Measurements from ENCODE around the gene IL1B.

IL1B gene

DNA sequence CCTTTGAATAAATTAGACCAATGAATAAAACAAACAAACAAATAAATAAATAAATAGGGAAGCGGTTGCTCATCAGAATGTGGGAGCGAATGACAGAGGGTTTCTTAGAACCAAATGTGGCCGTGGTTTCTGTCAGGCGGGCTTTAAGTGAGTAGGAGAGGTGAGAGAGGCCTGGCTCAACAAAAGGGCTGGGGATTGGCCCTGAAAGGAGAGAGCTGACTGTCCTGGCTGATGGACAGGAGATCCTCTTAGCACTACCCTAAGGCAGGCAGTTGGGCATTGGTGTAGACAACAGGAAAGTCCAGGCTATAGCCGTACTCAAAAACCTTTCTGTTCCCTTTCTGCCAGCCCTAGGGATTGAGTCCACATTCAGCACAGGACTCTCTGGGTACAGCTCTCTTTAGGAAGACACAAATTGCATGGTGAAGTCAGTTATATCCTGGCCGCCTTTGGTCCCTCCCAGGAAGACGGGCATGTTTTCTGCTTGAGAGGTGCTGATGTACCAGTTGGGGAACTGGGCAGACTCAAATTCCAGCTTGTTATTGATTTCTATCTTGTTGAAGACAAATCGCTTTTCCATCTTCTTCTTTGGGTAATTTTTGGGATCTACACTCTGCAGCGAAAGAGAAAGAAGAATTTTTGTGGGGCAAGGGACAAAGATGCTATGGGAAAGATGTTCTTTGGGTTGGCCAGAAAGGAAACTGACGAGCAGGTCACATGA, 6.5 kb downstream of the IL1B start:
- peak; percentile 45 for DNase-seq (ENCODE audit: low read depth)
- TF ChIP-seq, protein P1, sequence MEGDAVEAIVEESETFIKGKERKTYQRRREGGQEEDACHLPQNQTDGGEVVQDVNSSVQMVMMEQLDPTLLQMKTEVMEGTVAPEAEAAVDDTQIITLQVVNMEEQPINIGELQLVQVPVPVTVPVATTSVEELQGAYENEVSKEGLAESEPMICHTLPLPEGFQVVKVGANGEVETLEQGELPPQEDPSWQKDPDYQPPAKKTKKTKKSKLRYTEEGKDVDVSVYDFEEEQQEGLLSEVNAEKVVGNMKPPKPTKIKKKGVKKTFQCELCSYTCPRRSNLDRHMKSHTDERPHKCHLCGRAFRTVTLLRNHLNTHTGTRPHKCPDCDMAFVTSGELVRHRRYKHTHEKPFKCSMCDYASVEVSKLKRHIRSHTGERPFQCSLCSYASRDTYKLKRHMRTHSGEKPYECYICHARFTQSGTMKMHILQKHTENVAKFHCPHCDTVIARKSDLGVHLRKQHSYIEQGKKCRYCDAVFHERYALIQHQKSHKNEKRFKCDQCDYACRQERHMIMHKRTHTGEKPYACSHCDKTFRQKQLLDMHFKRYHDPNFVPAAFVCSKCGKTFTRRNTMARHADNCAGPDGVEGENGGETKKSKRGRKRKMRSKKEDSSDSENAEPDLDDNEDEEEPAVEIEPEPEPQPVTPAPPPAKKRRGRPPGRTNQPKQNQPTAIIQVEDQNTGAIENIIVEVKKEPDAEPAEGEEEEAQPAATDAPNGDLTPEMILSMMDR (IDR thresholded peaks at IDR 0.05; ENCODE audit: insufficient read depth, low read depth, low read length, missing control alignments), result no peak
- no peak overlapping the region for H3K4me3 ChIP-seq (ENCODE audit: low read length)

DNA sequence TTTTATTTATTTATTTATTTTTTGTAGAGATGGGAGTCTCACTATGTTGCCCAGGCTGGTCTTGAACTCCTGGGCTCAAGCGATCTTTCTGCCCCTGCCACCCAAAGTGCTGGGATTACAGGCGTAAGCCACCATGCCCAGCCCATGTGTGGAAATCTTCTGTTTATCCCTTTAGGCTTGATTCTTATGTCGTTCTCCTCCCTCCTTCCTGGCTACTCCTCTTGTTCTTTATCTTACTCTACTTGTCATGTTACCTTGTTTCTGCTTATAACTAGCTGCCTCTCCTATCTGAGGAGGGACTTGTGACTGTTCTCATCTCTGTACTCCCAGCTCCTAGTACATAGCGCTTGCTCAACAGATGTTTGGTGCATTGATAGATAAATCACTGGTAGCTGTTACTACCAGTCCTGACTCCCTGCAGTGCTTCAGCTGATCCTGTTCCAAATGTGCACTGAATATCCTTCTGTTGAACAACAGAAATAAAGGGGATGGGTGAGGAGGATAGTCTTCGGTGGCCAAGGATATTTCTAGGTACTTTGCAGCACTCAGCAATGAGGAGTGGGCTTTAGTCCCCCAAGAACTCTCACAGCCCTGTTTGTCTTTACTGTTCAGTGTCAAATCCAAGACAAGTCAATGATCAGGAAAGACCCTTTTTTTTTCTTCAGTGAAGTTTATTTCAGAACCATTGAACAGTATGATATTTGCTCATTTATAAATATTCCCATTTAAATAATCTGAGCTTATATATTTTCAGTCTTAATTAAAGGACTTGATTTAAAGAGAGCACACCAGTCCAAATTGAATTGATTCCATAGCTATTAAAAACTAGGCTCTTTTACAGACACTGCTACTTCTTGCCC, 7.2 kb downstream of the IL1B start:
- DNase-seq (ENCODE audit: low read depth), result peak; percentile 66
- TF ChIP-seq, protein P1 (IDR thresholded peaks at IDR 0.05; ENCODE audit: insufficient read depth, low read depth, low read length, missing control alignments), result no peak
- no peak overlapping the region for H3K4me3 ChIP-seq (ENCODE audit: low read length)

DNA sequence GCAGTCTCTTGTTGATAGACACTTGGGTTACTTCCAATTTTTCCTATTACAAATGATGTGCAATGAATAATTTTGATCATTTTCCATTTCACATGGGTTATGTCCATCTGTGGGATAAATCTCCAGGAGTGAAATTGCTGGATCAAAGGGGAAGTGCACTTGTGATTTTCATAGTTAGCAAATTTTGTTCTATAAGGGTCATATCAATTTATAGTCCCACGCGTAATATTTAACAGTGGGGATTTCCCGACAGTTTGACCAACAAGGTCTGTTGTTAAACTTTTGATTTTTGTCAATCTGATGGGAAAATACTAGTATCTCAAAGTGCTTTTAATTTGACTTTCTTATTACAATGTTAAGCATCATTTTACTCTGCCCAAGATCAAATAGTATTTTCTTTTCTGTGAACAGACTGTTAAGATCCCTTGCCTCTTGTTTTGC, 8.3 kb downstream of the IL1B start:
- no peak overlapping the region for H3K4me3 ChIP-seq (ENCODE audit: low read length)
- no peak for DNase-seq (ENCODE audit: low read depth)
- TF ChIP-seq, protein P1 (IDR thresholded peaks at IDR 0.05; ENCODE audit: insufficient read depth, low read depth, low read length, missing control alignments), result no peak

DNA sequence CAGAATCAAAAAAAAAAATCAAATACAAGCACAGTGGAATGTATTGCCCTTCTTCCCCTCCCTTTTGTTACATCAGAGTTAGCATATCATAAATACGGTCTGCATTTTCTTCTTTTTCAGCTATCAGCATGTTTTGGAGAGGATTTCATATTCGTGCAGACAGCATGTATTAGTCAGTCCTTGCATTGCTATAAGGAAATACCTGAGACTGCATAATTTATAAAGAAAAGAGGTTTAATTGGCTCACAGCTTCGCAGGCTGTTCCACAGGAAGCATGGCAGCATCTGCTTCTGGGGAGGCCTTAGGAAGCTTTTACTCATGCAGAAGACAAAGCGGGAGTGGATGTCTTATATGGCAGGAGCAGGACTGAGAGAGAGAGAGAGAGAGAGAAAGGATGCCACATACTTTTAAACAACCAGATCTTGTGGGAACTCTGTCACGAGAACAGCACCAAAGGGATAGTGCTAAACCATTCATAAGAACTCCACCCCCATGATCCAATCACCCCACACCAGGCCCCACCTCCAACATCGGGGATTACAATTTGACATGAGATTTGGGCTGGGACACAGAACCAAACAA, 8.9 kb downstream of the IL1B start:
- TF ChIP-seq, protein P1 (IDR thresholded peaks at IDR 0.05; ENCODE audit: insufficient read depth, low read depth, low read length, missing control alignments), result no peak
- no peak overlapping the region for H3K4me3 ChIP-seq (ENCODE audit: low read length)
- peak; percentile 50 for DNase-seq (ENCODE audit: low read depth)

DNA sequence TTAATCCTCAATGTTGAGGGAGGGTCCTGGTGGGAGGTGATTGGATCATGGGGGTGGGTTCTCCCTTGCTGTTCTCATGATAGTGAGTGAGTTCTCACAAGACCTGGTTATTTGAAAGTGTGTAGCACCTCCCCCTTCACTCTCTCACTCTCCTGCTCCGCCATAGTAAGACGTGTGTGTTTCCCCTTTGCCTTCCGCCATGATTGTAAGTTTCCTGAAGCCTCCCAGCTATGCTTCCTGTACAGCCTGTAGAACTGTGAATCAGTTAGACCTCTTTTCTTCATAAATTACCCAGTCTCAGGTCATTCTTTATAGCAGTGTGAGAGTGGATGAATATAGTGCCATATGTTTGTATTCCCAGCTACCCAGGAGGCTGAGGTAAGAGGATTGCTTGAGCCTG, 9.6 kb downstream of the IL1B start:
- TF ChIP-seq, protein P1 (IDR thresholded peaks at IDR 0.05; ENCODE audit: insufficient read depth, low read depth, low read length, missing control alignments), result no peak
- no peak for DNase-seq (ENCODE audit: low read depth)
- H3K4me3 ChIP-seq (ENCODE audit: low read length), result no peak overlapping the region

DNA sequence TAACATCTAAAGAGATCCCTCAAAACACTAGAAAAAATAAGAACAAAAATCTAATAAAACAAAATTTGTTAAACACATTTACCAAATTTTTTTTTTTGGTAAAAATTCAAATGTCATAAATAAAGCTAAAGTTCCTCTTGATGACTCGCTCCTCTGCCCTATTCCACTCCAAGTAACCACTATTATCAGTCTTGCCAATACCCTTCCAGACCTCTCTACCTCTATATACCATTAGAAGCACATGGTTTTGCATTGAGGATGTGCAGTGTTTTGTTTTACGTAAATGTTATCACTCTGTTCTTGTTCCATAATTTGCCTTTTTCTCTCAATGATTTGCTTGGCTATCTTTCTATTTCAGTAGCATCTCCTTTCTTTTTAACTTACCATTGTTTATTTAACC, 10.9 kb downstream of the IL1B start:
- H3K4me3 ChIP-seq (ENCODE audit: low read length), result no peak overlapping the region
- TF ChIP-seq, protein P1 (IDR thresholded peaks at IDR 0.05; ENCODE audit: insufficient read depth, low read depth, low read length, missing control alignments), result no peak
- DNase-seq (ENCODE audit: low read depth), result no peak
